Endothelial cell of umbilical vein (primary cell): ENCODE measurements around the gene FBXL17. TPM values are rescaled to one million over a fixed set of nuclear protein-coding genes. Genes with fewer than 3 reads are reported as not detected.

Experiments used
- BruUV-seq: library from RNA; stranded (reverse); fragments of 400-500 nt; replicated peaks from 2 replicates; lab custom pipeline; 2021; lab: Mats Ljungman, UMichigan
- CTCF ChIA-PET: fragments of 300-600, 350-600 bp; sonication (Branson Sonifier 250); formaldehyde crosslinking; loops from one replicate; lab custom pipeline; 2021; ENCODE audit warnings: antibody characterized with exemption, inconsistent platforms; lab: Charles Lee
- POLR2A ChIA-PET: fragments of 300-600, 350-600 bp; sonication (Branson Sonifier 250); formaldehyde crosslinking; loops from one replicate; lab custom pipeline; 2021; ENCODE audit warnings: antibody characterized with exemption, inconsistent platforms; lab: Charles Lee
- DNase-seq: peaks from one replicate; pipeline ENCODE4 v3.0.0-alpha.2; 2011; ENCODE audit warnings: low read depth, low spot score
- FAIRE-seq: peaks from 2 replicates; lab custom pipeline; 2011; peaks lifted over from hg19 to GRCh38; lab: Jason Lieb, UNC
- H2AFZ ChIP-seq: 2 replicates; pipeline ENCODE4 v1.6.0; 2012; ENCODE audit warnings: low read depth, low read length, control low read depth, inconsistent platforms
- H3K27ac ChIP-seq: 2 replicates; pipeline ENCODE4 v1.5.1; 2011; ENCODE audit warnings: low read depth, mild to moderate bottlenecking, control low read depth, low read length, moderate library complexity; ENCODE audit not compliant: insufficient read depth
- H3K27me3 ChIP-seq, 2 experiments: 2 replicates each; pipeline versions ENCODE4 v1.6.0 to v1.6.1; 2011; ENCODE audit warnings: low read length in 2 of 2, mixed read lengths in 1 of 2; ENCODE audit not compliant: control insufficient read depth in 2 of 2, insufficient read depth in 2 of 2
- H3K36me3 ChIP-seq, 2 experiments: 2 replicates in 1 of 2; 3 replicates in 1 of 2; pipeline ENCODE4 v1.5.1; 2011; ENCODE audit warnings: low read length in 2 of 2, mild to moderate bottlenecking in 1 of 2, moderate library complexity in 1 of 2; ENCODE audit not compliant: control insufficient read depth in 2 of 2, insufficient read depth in 2 of 2; ENCODE audit errors: extremely low read depth in 1 of 2
- H3K4me1 ChIP-seq: 3 replicates; pipeline ENCODE4 v1.5.1; 2011; ENCODE audit warnings: mild to moderate bottlenecking, low read length; ENCODE audit not compliant: control insufficient read depth, insufficient read depth; ENCODE audit errors: extremely low read depth
- H3K4me2 ChIP-seq: 2 replicates; pipeline ENCODE4 v1.6.1; 2011; ENCODE audit warnings: low read length, control low read depth, mixed read lengths; ENCODE audit not compliant: insufficient read depth
- H3K4me3 ChIP-seq, 3 experiments: fragments of 200-600 bp in 1 of 3; sonication (generic), shearing (Covaris generic) in 1 of 3; replicated peaks in 1 of 3; 2 replicates each; pipeline ENCODE4 v1.5.1; 2011 to 2016; ENCODE audit warnings: control low read depth in 3 of 3, low read length in 3 of 3, mild to moderate bottlenecking in 2 of 3, inconsistent platforms in 1 of 3, low read depth in 1 of 3, moderate library complexity in 1 of 3; ENCODE audit not compliant: insufficient read depth in 1 of 3
- H3K79me2 ChIP-seq: 2 replicates; pipeline ENCODE4 v1.6.0; 2012; ENCODE audit warnings: low read length, inconsistent platforms; ENCODE audit not compliant: control insufficient read depth, insufficient read depth
- H3K9ac ChIP-seq: replicated peaks from 2 replicates; pipeline ENCODE3; 2011; ENCODE audit warnings: low read length, control low read depth; ENCODE audit not compliant: insufficient read depth; ENCODE audit errors: extremely low read depth
- H3K9me1 ChIP-seq: replicated peaks from 3 replicates; pipeline ENCODE4 v1.6.0; 2011; ENCODE audit warnings: mild to moderate bottlenecking, low read length; ENCODE audit not compliant: control insufficient read depth, insufficient read depth; ENCODE audit errors: extremely low read depth
- H3K9me3 ChIP-seq: replicated peaks from 2 replicates; pipeline ENCODE4 v1.5.1; 2012; ENCODE audit warnings: low read length, inconsistent platforms; ENCODE audit not compliant: control insufficient read depth, insufficient read depth
- H4K20me1 ChIP-seq: replicated peaks from 2 replicates; pipeline ENCODE3; 2011; ENCODE audit warnings: mild to moderate bottlenecking, low read length; ENCODE audit not compliant: control insufficient read depth, insufficient read depth; ENCODE audit errors: extremely low read depth
- EZH2 ChIP-seq: IDR thresholded peaks from 2 replicates; pipeline ENCODE4 v1.6.1; 2012; ENCODE audit warnings: borderline replicate concordance, low read depth, mild to moderate bottlenecking, moderate library complexity, low read length, inconsistent platforms; ENCODE audit not compliant: severe bottlenecking
- FOS ChIP-seq: IDR thresholded peaks from 2 replicates; pipeline ENCODE4 v1.6.1; 2011; ENCODE audit warnings: mild to moderate bottlenecking, low read length, moderate library complexity, borderline replicate concordance; ENCODE audit not compliant: insufficient read depth
- GATA2 ChIP-seq: IDR thresholded peaks from 2 replicates; pipeline ENCODE4 v1.7.0; 2011; ENCODE audit warnings: low read depth, mild to moderate bottlenecking, moderate library complexity, mixed read lengths, low read length; ENCODE audit not compliant: insufficient read length, insufficient read depth
- JUN ChIP-seq: IDR thresholded peaks from 2 replicates; pipeline ENCODE4 v1.6.1; 2011; ENCODE audit warnings: borderline replicate concordance, low read depth; ENCODE audit not compliant: insufficient read length, insufficient read depth
- MYC ChIP-seq: IDR thresholded peaks from one replicate; pipeline ENCODE4 v1.6.1; 2011; ENCODE audit warnings: mild to moderate bottlenecking, low read depth, low read length
- POLR2A ChIP-seq: IDR thresholded peaks from 2 replicates; pipeline ENCODE4 v1.6.1; 2012; ENCODE audit warnings: low read depth, mild to moderate bottlenecking, control low read depth, low read length
- POLR2AphosphoS5 ChIP-seq: IDR thresholded peaks from 2 replicates; pipeline ENCODE4 v1.6.1; 2012; ENCODE audit warnings: low read depth, mild to moderate bottlenecking, control low read depth, low read length, moderate library complexity; ENCODE audit not compliant: insufficient read depth
- dilution Hi-C: fragments of 300-500 bp; cut with MboI; formaldehyde crosslinking; loops from one replicate; pipeline ENCODE4 v1.15.0; 2019; ENCODE audit warnings: low sequenced_read_pairs; ENCODE audit not compliant: extremely low pct_ligation_motif_present
- intact Hi-C: fragments of 100-400 bp; cut with micrococcal nuclease; formaldehyde crosslinking; loops from one replicate; pipeline ENCODE4 v1.10.0; 2022
- polyA plus RNA-seq, 4 experiments: library from polyadenylated mRNA; depleted of rRNA in 3 of 4; stranded (reverse) in 3 of 4; unstranded in 1 of 4; fragments of >200 nt; gene quantifications; 2 replicates each; pipeline versions ENCODE4 v1.2.1 to v1.2.3, GENCODE V29; 2011 to 2012; ENCODE audit warnings: missing spikeins in 1 of 4
- total RNA-seq: library from RNA; stranded (reverse); gene quantifications from 2 replicates; pipeline ENCODE4 v1.2.3, GENCODE V29; 2021
- TF ChIP-seq, protein P1 (sequence below): IDR thresholded peaks from 2 replicates; pipeline ENCODE4 v1.6.1; 2011; ENCODE audit not compliant: insufficient read depth, insufficient read length
- TF ChIP-seq, protein P2 (sequence below), 2 donors: IDR thresholded peaks; 1 replicate in 1 of 2; 2 replicates in 1 of 2; pipeline ENCODE4 v1.5.1; 2011; ENCODE audit warnings: low read length in 2 of 2, mild to moderate bottlenecking in 2 of 2, moderate library complexity in 2 of 2, control low read depth in 1 of 2, inconsistent platforms in 1 of 2, low read depth in 1 of 2; ENCODE audit not compliant: insufficient read depth in 1 of 2; ENCODE audit errors: extremely low read depth in 1 of 2

FBXL17 gene
- total and polyA plus RNA-seq, 2 donors (not counting 3 experiments of a cell fraction or from before 2014, with no cell fraction given), result 2.7 to 8.8 TPM

- H3K4me3 ChIP-seq, result no peak overlapping the region
- no peaks in the 10 kb centered on the region for H3K36me3 ChIP-seq
- dilution Hi-C loops (no loop called here), intact Hi-C loops (no loop called here)
- H3K27ac ChIP-seq, result no peak overlapping the region
- no peak overlapping the region for H3K4me2 ChIP-seq
- H3K27me3 ChIP-seq, result no peaks in the 10 kb centered on the region
- ChIA-PET CTCF (no interaction called here), POLR2A (no interaction called here)
- no peaks in the 10 kb centered on the region for H4K20me1 ChIP-seq
- DNase-seq (no peak), FAIRE-seq (no peak)
- no peak for TF ChIP-seq EZH2
- no peak for TF ChIP-seq MYC
- TF ChIP-seq POLR2A, result no peak
- no peak for TF ChIP-seq GATA2
- TF ChIP-seq FOS, result no peak
- TF ChIP-seq POLR2AphosphoS5, result no peak
- no peak for TF ChIP-seq JUN
- TF ChIP-seq, protein P1, sequence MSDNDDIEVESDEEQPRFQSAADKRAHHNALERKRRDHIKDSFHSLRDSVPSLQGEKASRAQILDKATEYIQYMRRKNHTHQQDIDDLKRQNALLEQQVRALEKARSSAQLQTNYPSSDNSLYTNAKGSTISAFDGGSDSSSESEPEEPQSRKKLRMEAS, result no peak
- TF ChIP-seq, protein P2, sequence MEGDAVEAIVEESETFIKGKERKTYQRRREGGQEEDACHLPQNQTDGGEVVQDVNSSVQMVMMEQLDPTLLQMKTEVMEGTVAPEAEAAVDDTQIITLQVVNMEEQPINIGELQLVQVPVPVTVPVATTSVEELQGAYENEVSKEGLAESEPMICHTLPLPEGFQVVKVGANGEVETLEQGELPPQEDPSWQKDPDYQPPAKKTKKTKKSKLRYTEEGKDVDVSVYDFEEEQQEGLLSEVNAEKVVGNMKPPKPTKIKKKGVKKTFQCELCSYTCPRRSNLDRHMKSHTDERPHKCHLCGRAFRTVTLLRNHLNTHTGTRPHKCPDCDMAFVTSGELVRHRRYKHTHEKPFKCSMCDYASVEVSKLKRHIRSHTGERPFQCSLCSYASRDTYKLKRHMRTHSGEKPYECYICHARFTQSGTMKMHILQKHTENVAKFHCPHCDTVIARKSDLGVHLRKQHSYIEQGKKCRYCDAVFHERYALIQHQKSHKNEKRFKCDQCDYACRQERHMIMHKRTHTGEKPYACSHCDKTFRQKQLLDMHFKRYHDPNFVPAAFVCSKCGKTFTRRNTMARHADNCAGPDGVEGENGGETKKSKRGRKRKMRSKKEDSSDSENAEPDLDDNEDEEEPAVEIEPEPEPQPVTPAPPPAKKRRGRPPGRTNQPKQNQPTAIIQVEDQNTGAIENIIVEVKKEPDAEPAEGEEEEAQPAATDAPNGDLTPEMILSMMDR (IDR thresholded peaks at IDR 0.05; ENCODE audit: extremely low read depth in 1 of 2, insufficient read depth in 1 of 2, low read depth in 1 of 2, low read length in 2 of 2), result no peak
- no peaks in the 10 kb centered on the region for H3K9me1 ChIP-seq
- H3K79me2 ChIP-seq, result no peaks in the 10 kb centered on the region
- H3K9ac ChIP-seq, result no peak overlapping the region
- no TSS peak for BruUV-seq
- no peaks in the 10 kb centered on the region for H3K9me3 ChIP-seq
- H3K4me1 ChIP-seq, result no peaks in the 10 kb centered on the region
- no peak overlapping the region for H2AFZ ChIP-seq
These were observed 252.8 kb downstream of the FBXL17 start for GRCh38 chr5:108129129-108129528.
